Neural cell (in vitro differentiated cells): Measurements from ENCODE around the gene MYBL2.

Experiments used
- EZH2 ChIP-seq: fragments of 200-600, 300-800 bp; shearing (Covaris generic), sonication (generic); IDR thresholded peaks from 2 replicates; pipeline ENCODE4 v1.6.1; 2014; ENCODE audit warnings: antibody characterized with exemption, low read length, borderline replicate concordance, mild to moderate bottlenecking; ENCODE audit not compliant: insufficient read depth, poor library complexity, severe bottlenecking
- POLR2AphosphoS5 ChIP-seq: IDR thresholded peaks from 2 replicates; pipeline ENCODE4 v1.6.1; 2012
- RAD21 ChIP-seq: fragments of 450-650 bp; conservative IDR thresholded peaks from 2 replicates; pipeline ENCODE4 v1.6.1; 2014; ENCODE audit warnings: antibody characterized with exemption, mild to moderate bottlenecking, moderate library complexity
- REST ChIP-seq: IDR thresholded peaks from 2 replicates; pipeline ENCODE4 v1.6.1; 2012; ENCODE audit warnings: borderline replicate concordance
- TF ChIP-seq, protein P1 (sequence below): fragments of 450-650 bp; IDR thresholded peaks from 2 replicates; pipeline ENCODE4 v1.5.1; 2014; ENCODE audit warnings: antibody characterized with exemption, mild to moderate bottlenecking, moderate library complexity; ENCODE audit not compliant: poor library complexity, severe bottlenecking

GRCh38 chr20:43690943-43691598, 24.2 kb downstream of the MYBL2 start:
- TF ChIP-seq, protein P1, sequence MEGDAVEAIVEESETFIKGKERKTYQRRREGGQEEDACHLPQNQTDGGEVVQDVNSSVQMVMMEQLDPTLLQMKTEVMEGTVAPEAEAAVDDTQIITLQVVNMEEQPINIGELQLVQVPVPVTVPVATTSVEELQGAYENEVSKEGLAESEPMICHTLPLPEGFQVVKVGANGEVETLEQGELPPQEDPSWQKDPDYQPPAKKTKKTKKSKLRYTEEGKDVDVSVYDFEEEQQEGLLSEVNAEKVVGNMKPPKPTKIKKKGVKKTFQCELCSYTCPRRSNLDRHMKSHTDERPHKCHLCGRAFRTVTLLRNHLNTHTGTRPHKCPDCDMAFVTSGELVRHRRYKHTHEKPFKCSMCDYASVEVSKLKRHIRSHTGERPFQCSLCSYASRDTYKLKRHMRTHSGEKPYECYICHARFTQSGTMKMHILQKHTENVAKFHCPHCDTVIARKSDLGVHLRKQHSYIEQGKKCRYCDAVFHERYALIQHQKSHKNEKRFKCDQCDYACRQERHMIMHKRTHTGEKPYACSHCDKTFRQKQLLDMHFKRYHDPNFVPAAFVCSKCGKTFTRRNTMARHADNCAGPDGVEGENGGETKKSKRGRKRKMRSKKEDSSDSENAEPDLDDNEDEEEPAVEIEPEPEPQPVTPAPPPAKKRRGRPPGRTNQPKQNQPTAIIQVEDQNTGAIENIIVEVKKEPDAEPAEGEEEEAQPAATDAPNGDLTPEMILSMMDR, result no peak
- TF ChIP-seq POLR2AphosphoS5, result no peak
- no peak for TF ChIP-seq EZH2
- TF ChIP-seq RAD21, result no peak
- no peak for TF ChIP-seq REST
